Caco-2 (cell line): ENCODE measurements around the gene F10. TPM values are rescaled to one million over a fixed set of nuclear protein-coding genes. Genes with fewer than 3 reads are reported as not detected.

Experiments
- BruUV-seq: library from RNA; stranded (reverse); fragments of 400-500 nt; replicated peaks from 2 replicates; lab custom pipeline; 2021; lab: Mats Ljungman, UMichigan
- CTCF ChIA-PET: fragments of 300-600 bp; sonication (Branson Sonifier 250); formaldehyde crosslinking; loops from one replicate; lab custom pipeline; 2022; ENCODE audit warnings: antibody characterized with exemption; lab: Charles Lee
- POLR2A ChIA-PET: fragments of 300-600 bp; sonication (Branson Sonifier 250); formaldehyde crosslinking; loops from one replicate; lab custom pipeline; 2022; ENCODE audit warnings: antibody characterized with exemption; lab: Charles Lee
- DNase-seq, 2 experiments: peaks; one replicate each; pipeline versions ENCODE4 v3.0.0 to v3.0.0-alpha.2; 2020 to 2022
- H3K27me3 ChIP-seq: replicated peaks from 2 replicates; pipeline ENCODE4 v1.6.0; 2011; ENCODE audit warnings: low read length; ENCODE audit not compliant: control insufficient read depth, insufficient read depth
- H3K36me3 ChIP-seq: 2 replicates; pipeline ENCODE4 v1.5.1; 2011; ENCODE audit warnings: low read length; ENCODE audit not compliant: control insufficient read depth, insufficient read depth
- H3K4me1 ChIP-seq: fragments of 250-450 bp; sonication (Bioruptor Pico); 2 replicates; pipeline ENCODE4 v1.5.1; 2020; ENCODE audit warnings: mild to moderate bottlenecking
- H3K4me3 ChIP-seq: 2 replicates; pipeline ENCODE4 v1.5.1; 2011; ENCODE audit warnings: low read depth, mild to moderate bottlenecking, control low read depth, low read length
- H3K9me3 ChIP-seq: fragments of 250-450 bp; sonication (Bioruptor Pico); 2 replicates; pipeline ENCODE4 v1.5.1; 2020; ENCODE audit warnings: mild to moderate bottlenecking, moderate library complexity
- H3K27ac Mint-ChIP-seq: one replicate; pipeline ENCODE4 v1.8.0; 2022; ENCODE audit warnings: mixed read lengths; ENCODE audit not compliant: unreplicated experiment
- H3K27me3 Mint-ChIP-seq: one replicate; pipeline ENCODE4 v1.8.0; 2022; ENCODE audit warnings: mixed read lengths; ENCODE audit not compliant: insufficient read depth, unreplicated experiment
- H3K36me3 Mint-ChIP-seq: one replicate; pipeline ENCODE4 v1.8.0; 2022; ENCODE audit warnings: mild to moderate bottlenecking, mixed read lengths; ENCODE audit not compliant: insufficient read depth, unreplicated experiment
- H3K4me1 Mint-ChIP-seq: one replicate; pipeline ENCODE4 v1.8.0; 2022; ENCODE audit warnings: low read depth, mixed read lengths; ENCODE audit not compliant: unreplicated experiment
- H3K4me3 Mint-ChIP-seq: one replicate; pipeline ENCODE4 v1.8.0; 2022; ENCODE audit warnings: mild to moderate bottlenecking, moderate library complexity, mixed read lengths; ENCODE audit not compliant: unreplicated experiment
- H3K9me3 Mint-ChIP-seq: one replicate; pipeline ENCODE4 v1.8.0; 2022; ENCODE audit warnings: mixed read lengths; ENCODE audit not compliant: unreplicated experiment
- CTCF ChIP-seq, 2 experiments: fragments of 200-600 bp in 1 of 2; IDR thresholded peaks; 1 replicate in 1 of 2; 2 replicates in 1 of 2; pipeline versions ENCODE4 v1.5.1 to v1.8.0; 2011 to 2022; ENCODE audit warnings: antibody characterized with exemption in 1 of 2, control low read depth in 1 of 2, inconsistent platforms in 1 of 2, low read depth in 1 of 2, low read length in 1 of 2, mild to moderate bottlenecking in 1 of 2, moderate library complexity in 1 of 2; ENCODE audit not compliant: insufficient read depth in 1 of 2, severe bottlenecking in 1 of 2, unreplicated experiment in 1 of 2
- intact Hi-C: fragments of 100-400 bp; cut with micrococcal nuclease; formaldehyde crosslinking; loops from one replicate; pipeline ENCODE4 v1.10.0; 2022; ENCODE audit not compliant: unreplicated experiment
- total RNA-seq: library from RNA; stranded (reverse); gene quantifications from 2 replicates; pipeline ENCODE4 v1.2.3, GENCODE V29; 2022

The F10 gene
- total RNA-seq, 1 experiment from 2014 or later = 34.3 TPM

- H3K9me3 Mint-ChIP-seq = no peaks in the 10 kb centered on the region
- H3K9me3 ChIP-seq = no peaks in the 10 kb centered on the region
- H3K4me3 Mint-ChIP-seq = no peak overlapping the region
- ChIA-PET POLR2A (no interaction called here), CTCF (interaction anchor here (1.0 kb wide), 1 partner anchor 18 kb away, joined by 3 read pairs; no protein-coding TSS in a partner anchor)
- DNase-seq = no peak
- peaks cover 21% of the 10 kb centered on the region for H3K4me1 ChIP-seq
- TF ChIP-seq CTCF (IDR thresholded peaks at IDR 0.05; ENCODE audit: insufficient read depth in 1 of 2, low read depth in 1 of 2, low read length in 1 of 2, severe bottlenecking in 1 of 2, unreplicated experiment in 1 of 2) = no peak
- intact Hi-C loops = no loop called here
- no TSS peak for BruUV-seq
- peaks cover 9% of the 10 kb centered on the region for H3K4me1 Mint-ChIP-seq
- H3K36me3 Mint-ChIP-seq = peaks cover 10% of the 10 kb centered on the region
- H3K36me3 ChIP-seq = no peaks in the 10 kb centered on the region
- H3K27ac Mint-ChIP-seq = no peak overlapping the region
- H3K27me3 ChIP-seq = no peaks in the 10 kb centered on the region
- H3K4me3 ChIP-seq = no peak overlapping the region
- H3K27me3 Mint-ChIP-seq = no peaks in the 10 kb centered on the region
These were observed 1.8 kb downstream of the F10 start for GRCh38 chr13:113124211-113124970.

- peaks cover 21% of the 10 kb centered on the region for H3K4me1 ChIP-seq
- H3K9me3 ChIP-seq = no peaks in the 10 kb centered on the region
- no peak for TF ChIP-seq CTCF (IDR thresholded peaks at IDR 0.05; ENCODE audit: insufficient read depth in 1 of 2, low read depth in 1 of 2, low read length in 1 of 2, severe bottlenecking in 1 of 2, unreplicated experiment in 1 of 2)
- no peak for DNase-seq
- no peak overlapping the region for H3K4me3 ChIP-seq
- no TSS peak for BruUV-seq
- H3K4me3 Mint-ChIP-seq = no peak overlapping the region
- no peaks in the 10 kb centered on the region for H3K9me3 Mint-ChIP-seq
- H3K36me3 ChIP-seq = no peaks in the 10 kb centered on the region
- H3K27me3 Mint-ChIP-seq = no peaks in the 10 kb centered on the region
- intact Hi-C loops = no loop called here
- peaks cover 10% of the 10 kb centered on the region for H3K36me3 Mint-ChIP-seq
- H3K27ac Mint-ChIP-seq = no peak overlapping the region
- CTCF ChIA-PET = no interaction called here
- H3K27me3 ChIP-seq = no peaks in the 10 kb centered on the region
- H3K4me1 Mint-ChIP-seq = peaks cover 9% of the 10 kb centered on the region
- POLR2A ChIA-PET = no interaction called here
These were observed 3.1 kb downstream of the F10 start for GRCh38 chr13:113125506-113126264.

GRCh38 chr13:113126265-113127150, 3.9 kb downstream of the F10 start:
- H3K27me3 ChIP-seq = no peaks in the 10 kb centered on the region

More at GRCh38 chr13:113126265-113127150, 3.9 kb downstream of the F10 start:
- Histone ChIP-seq H3K36me3 (no peaks in the 10 kb centered on the region), H3K9me3 (no peaks in the 10 kb centered on the region), H3K4me1 (peaks cover 21% of the 10 kb centered on the region), H3K4me3 (no peak overlapping the region)
- DNase-seq = no peak
- Mint-ChIP-seq H3K9me3 (no peaks in the 10 kb centered on the region), H3K27ac (no peak overlapping the region), H3K4me1 (peaks cover 9% of the 10 kb centered on the region), H3K36me3 (peaks cover 10% of the 10 kb centered on the region), H3K4me3 (no peak overlapping the region), H3K27me3 (no peaks in the 10 kb centered on the region)
- ChIA-PET POLR2A (no interaction called here), CTCF (no interaction called here)
- intact Hi-C loops = no loop called here
- BruUV-seq = no TSS peak
- no peak for TF ChIP-seq CTCF (IDR thresholded peaks at IDR 0.05; ENCODE audit: insufficient read depth in 1 of 2, low read depth in 1 of 2, low read length in 1 of 2, severe bottlenecking in 1 of 2, unreplicated experiment in 1 of 2)
